ENCODE data around the gene CACNG8.
"Not testable (repeated sequence)": the region's sequence is repeated elsewhere in the genome, so short reads cannot be mapped to it uniquely, and the experiment has no call there.

CACNG8 gene

GRCh38 chr19:53962887-53963431, at the start of gene CACNG8:
CACNG8 (plus strand) TSS chr19:53962937.
- DNase-seq (ENCODE audit: low read depth, low spot score) = no peak

- DNase-seq (ENCODE audit: low read depth, low spot score) = no peak
Measured at GRCh38 chr19:53915000-53915399, 47.7 kb upstream of the CACNG8 start.

GRCh38 chr19:53916004-53916403, 46.7 kb upstream of the CACNG8 start:
- no peak for DNase-seq (ENCODE audit: low read depth, low spot score)

- no peak for DNase-seq (ENCODE audit: low read depth, low spot score)
Measured at GRCh38 chr19:53917356-53917755, 45.4 kb upstream of the CACNG8 start.

- DNase-seq (ENCODE audit: low read depth, low spot score) = no peak
Measured at GRCh38 chr19:53927739-53928138, 35.0 kb upstream of the CACNG8 start.

GRCh38 chr19:53936029-53936428, 26.7 kb upstream of the CACNG8 start:
- no peak for DNase-seq (ENCODE audit: low read depth, low spot score)

GRCh38 chr19:53942001-53942786, 20.5 kb upstream of the CACNG8 start:
- no peak for DNase-seq (ENCODE audit: low read depth, low spot score)

- no peak for DNase-seq (ENCODE audit: low read depth, low spot score)
Measured at GRCh38 chr19:53944416-53944815, 18.3 kb upstream of the CACNG8 start.

- DNase-seq (ENCODE audit: low read depth, low spot score) = no peak
Measured at GRCh38 chr19:53944933-53945332, 17.8 kb upstream of the CACNG8 start.

- no peak for DNase-seq (ENCODE audit: low read depth, low spot score)
Measured at GRCh38 chr19:53945441-53945840, 17.3 kb upstream of the CACNG8 start.

GRCh38 chr19:53945998-53946397, 16.7 kb upstream of the CACNG8 start:
- no peak for DNase-seq (ENCODE audit: low read depth, low spot score)

- no peak for DNase-seq (ENCODE audit: low read depth, low spot score)
Measured at GRCh38 chr19:53947624-53948023, 15.1 kb upstream of the CACNG8 start.

- DNase-seq (ENCODE audit: low read depth, low spot score) = not testable (repeated sequence)
Measured at GRCh38 chr19:53948611-53949010, 14.1 kb upstream of the CACNG8 start.

- no peak for DNase-seq (ENCODE audit: low read depth, low spot score)
Measured at GRCh38 chr19:53951436-53951835, 11.3 kb upstream of the CACNG8 start.

GRCh38 chr19:53951947-53952346, 10.8 kb upstream of the CACNG8 start:
- DNase-seq (ENCODE audit: low read depth, low spot score) = no peak

GRCh38 chr19:53953383-53953782, 9.4 kb upstream of the CACNG8 start:
- no peak for DNase-seq (ENCODE audit: low read depth, low spot score)

- DNase-seq (ENCODE audit: low read depth, low spot score) = no peak
Measured at GRCh38 chr19:53957448-53958167, 5.1 kb upstream of the CACNG8 start.

GRCh38 chr19:53958168-53958571, 4.6 kb upstream of the CACNG8 start:
- no peak for DNase-seq (ENCODE audit: low read depth, low spot score)

GRCh38 chr19:53958823-53959757, 3.6 kb upstream of the CACNG8 start:
- DNase-seq (ENCODE audit: low read depth, low spot score) = no peak

- no peak for DNase-seq (ENCODE audit: low read depth, low spot score)
Measured at GRCh38 chr19:53960187-53960586, 2.5 kb upstream of the CACNG8 start.

GRCh38 chr19:53960886-53961285, 1.9 kb upstream of the CACNG8 start:
- no peak for DNase-seq (ENCODE audit: low read depth, low spot score)
